Gastrocnemius medialis (tissue), 4 donors: ENCODE measurements around the gene DUOX1.

Experiments
- CTCF ChIP-seq, 5 experiments: fragments of 450-650 bp in 3 of 5; fragments of 200-600 bp in 2 of 5; sonication (generic) in 2 of 5; IDR thresholded peaks in 4 of 5; conservative IDR thresholded peaks in 1 of 5; 1 replicate in 4 of 5; 2 replicates in 1 of 5; pipeline ENCODE4 v1.5.1; 2016 to 2019; ENCODE audit warnings: antibody characterized with exemption in 5 of 5, mild to moderate bottlenecking in 3 of 5, moderate library complexity in 3 of 5
- POLR2A ChIP-seq, 2 donors: fragments of 450-650 bp; IDR thresholded peaks; one replicate each; pipeline ENCODE4 v1.6.1; 2017; ENCODE audit warnings: antibody characterized with exemption in 2 of 2, mild to moderate bottlenecking in 2 of 2, moderate library complexity in 2 of 2

GRCh38 chr15:45121020-45121419 is 8.8 kb upstream of the DUOX1 start:
- TF ChIP-seq CTCF (IDR thresholded peaks at IDR 0.05 in 4 of 5, conservative IDR thresholded peaks at IDR 0.05 in 1 of 5) (no peak), POLR2A (IDR thresholded peaks at IDR 0.05) (no peak)
